ENCODE data around the gene B3GNT3.
"Not testable (repeated sequence)": the region's sequence is repeated elsewhere in the genome, so short reads cannot be mapped to it uniquely, and the experiment has no call there.

The B3GNT3 gene

GRCh38 chr19:17755977-17756670 is 38.8 kb upstream of the B3GNT3 start:
- DNase-seq (ENCODE audit: insufficient read length, low spot score) (no peak), FAIRE-seq (no peak)
- TF ChIP-seq POLR2A (IDR thresholded peaks at IDR 0.05; ENCODE audit: low read depth, low read length) = no peak

GRCh38 chr19:17757125-17757524 is 37.8 kb upstream of the B3GNT3 start:
- DNase-seq (ENCODE audit: insufficient read length, low spot score) = peak; percentile 64
- TF ChIP-seq POLR2A (IDR thresholded peaks at IDR 0.05; ENCODE audit: low read depth, low read length) = no peak
- peak; percentile 20 for FAIRE-seq

GRCh38 chr19:17758515-17758914 is 36.4 kb upstream of the B3GNT3 start:
- FAIRE-seq (no peak), DNase-seq (ENCODE audit: insufficient read length, low spot score) (no peak)
- TF ChIP-seq POLR2A (IDR thresholded peaks at IDR 0.05; ENCODE audit: low read depth, low read length) = no peak

- no peak for DNase-seq (ENCODE audit: insufficient read length, low spot score)
- TF ChIP-seq POLR2A (IDR thresholded peaks at IDR 0.05; ENCODE audit: low read depth, low read length) = no peak
- FAIRE-seq = no peak
Measured at GRCh38 chr19:17761148-17761547, 33.8 kb upstream of the B3GNT3 start.

GRCh38 chr19:17762505-17763229 is 32.3 kb upstream of the B3GNT3 start:
- TF ChIP-seq POLR2A (IDR thresholded peaks at IDR 0.05; ENCODE audit: low read depth, low read length) = no peak
- FAIRE-seq = peak; percentile 11
- DNase-seq (ENCODE audit: insufficient read length, low spot score) = no peak

GRCh38 chr19:17764348-17764747 is 30.6 kb upstream of the B3GNT3 start:
- FAIRE-seq (no peak), DNase-seq (ENCODE audit: insufficient read length, low spot score) (no peak)
- TF ChIP-seq POLR2A (IDR thresholded peaks at IDR 0.05; ENCODE audit: low read depth, low read length) = no peak

- TF ChIP-seq POLR2A (IDR thresholded peaks at IDR 0.05; ENCODE audit: low read depth, low read length) = no peak
- FAIRE-seq (no peak), DNase-seq (ENCODE audit: insufficient read length, low spot score) (no peak)
Measured at GRCh38 chr19:17765069-17765618, 29.8 kb upstream of the B3GNT3 start.

- FAIRE-seq (peak; percentile 70), DNase-seq (ENCODE audit: insufficient read length, low spot score) (peak; percentile 75)
- no peak for TF ChIP-seq POLR2A (IDR thresholded peaks at IDR 0.05; ENCODE audit: low read depth, low read length)
Measured at GRCh38 chr19:17766543-17767131, 28.3 kb upstream of the B3GNT3 start.

GRCh38 chr19:17767559-17767958 is 27.4 kb upstream of the B3GNT3 start:
- FAIRE-seq = no peak
- no peak for TF ChIP-seq POLR2A (IDR thresholded peaks at IDR 0.05; ENCODE audit: low read depth, low read length)
- DNase-seq (ENCODE audit: insufficient read length, low spot score) = no peak

GRCh38 chr19:17770613-17771012 is 24.3 kb upstream of the B3GNT3 start:
- no peak for FAIRE-seq
- no peak for DNase-seq (ENCODE audit: insufficient read length, low spot score)
- TF ChIP-seq POLR2A (IDR thresholded peaks at IDR 0.05; ENCODE audit: low read depth, low read length) = no peak

- no peak for TF ChIP-seq POLR2A (IDR thresholded peaks at IDR 0.05; ENCODE audit: low read depth, low read length)
- DNase-seq (ENCODE audit: insufficient read length, low spot score) (no peak), FAIRE-seq (no peak)
Measured at GRCh38 chr19:17772172-17772571, 22.8 kb upstream of the B3GNT3 start.

GRCh38 chr19:17775245-17775927 is 19.6 kb upstream of the B3GNT3 start:
- peak; percentile 72 for FAIRE-seq
- no peak for DNase-seq (ENCODE audit: insufficient read length, low spot score)
- TF ChIP-seq POLR2A (IDR thresholded peaks at IDR 0.05; ENCODE audit: low read depth, low read length) = no peak

GRCh38 chr19:17775991-17776803 is 18.7 kb upstream of the B3GNT3 start:
- no peak for TF ChIP-seq POLR2A (IDR thresholded peaks at IDR 0.05; ENCODE audit: low read depth, low read length)
- DNase-seq (ENCODE audit: insufficient read length, low spot score) = no peak
- FAIRE-seq = no peak

- not testable (repeated sequence) for FAIRE-seq; DNase-seq (ENCODE audit: insufficient read length, low spot score)
Measured at GRCh38 chr19:17777840-17778239, 17.1 kb upstream of the B3GNT3 start.

All from H54 (cell line).